ENCODE data around the gene MYMK. TPM values are rescaled to one million over a fixed set of nuclear protein-coding genes. Genes with fewer than 3 reads are reported as not detected.

MYMK gene
- total and polyA plus RNA-seq, 2 experiments from 2014 or later, result 1.3 TPM; not detected in 1

Other genes starting within 250 kb of the MYMK start
- 3.4 and 4.8 TPM in 2 replicates for gene ABO, start 249.8 kb downstream of the MYMK start, total RNA-seq
- 9.5 and 15.7 TPM in 2 replicates for gene ABO, start 249.8 kb downstream of the MYMK start, polyA plus RNA-seq
- 20.2 and 23.4 TPM in 2 replicates for gene SURF6, start 188.8 kb downstream of the MYMK start, total RNA-seq
- gene SURF6, start 188.8 kb downstream of the MYMK start, polyA plus RNA-seq, result 22.9 and 24.3 TPM in 2 replicates
- gene MED22, start 176.8 kb downstream of the MYMK start, total RNA-seq, result 15.3 and 18.8 TPM in 2 replicates
- 18.7 and 23.4 TPM in 2 replicates for gene MED22, start 176.8 kb downstream of the MYMK start, polyA plus RNA-seq
- gene RPL7A, start 176.7 kb downstream of the MYMK start, total RNA-seq, result 2,138 and 2,226 TPM in 2 replicates
- gene RPL7A, start 176.7 kb downstream of the MYMK start, polyA plus RNA-seq, result 377 and 404 TPM in 2 replicates
- gene SURF1, start 168.5 kb downstream of the MYMK start, total RNA-seq, result 33.9 and 37.4 TPM in 2 replicates
- 76.5 and 83.9 TPM in 2 replicates for gene SURF1, start 168.5 kb downstream of the MYMK start, polyA plus RNA-seq
- gene SURF2, start 168.4 kb downstream of the MYMK start, total RNA-seq, result 13.2 and 13.6 TPM in 2 replicates
- 22.9 and 25.5 TPM in 2 replicates for gene SURF2, start 168.4 kb downstream of the MYMK start, polyA plus RNA-seq
- 354 and 374 TPM in 2 replicates for gene SURF4, start 148.9 kb downstream of the MYMK start, total RNA-seq
- 294 and 360 TPM in 2 replicates for gene SURF4, start 148.9 kb downstream of the MYMK start, polyA plus RNA-seq
- 0.10 and 0.48 TPM in 2 replicates for gene STKLD1, start 148.6 kb downstream of the MYMK start, total RNA-seq
- gene STKLD1, start 148.6 kb downstream of the MYMK start, polyA plus RNA-seq, result 1.6 and 2.5 TPM in 2 replicates
- gene REXO4, start 106.9 kb downstream of the MYMK start, total RNA-seq, result 16.6 and 19.4 TPM in 2 replicates
- 17.2 and 18.0 TPM in 2 replicates for gene REXO4, start 106.9 kb downstream of the MYMK start, polyA plus RNA-seq
- 1.5 and 6.8 TPM in 2 replicates for gene ADAMTS13, start 102.6 kb downstream of the MYMK start, total RNA-seq
- 6.5 and 11.4 TPM in 2 replicates for gene ADAMTS13, start 102.6 kb downstream of the MYMK start, polyA plus RNA-seq
- 31.5 and 37.8 TPM in 2 replicates for gene CACFD1, start 65.0 kb downstream of the MYMK start, total RNA-seq
- gene CACFD1, start 65.0 kb downstream of the MYMK start, polyA plus RNA-seq, result 49.2 and 50.4 TPM in 2 replicates
- 5.7 and 7.3 TPM in 2 replicates for gene SLC2A6, start 45.9 kb downstream of the MYMK start, total RNA-seq
- gene SLC2A6, start 45.9 kb downstream of the MYMK start, polyA plus RNA-seq, result 10.6 and 14.8 TPM in 2 replicates
- gene ADAMTSL2, start 9.7 kb upstream of the MYMK start, total RNA-seq, result 2.2 and 2.7 TPM in 2 replicates
- 1.5 and 2.3 TPM in 2 replicates for gene ADAMTSL2, start 9.7 kb upstream of the MYMK start, polyA plus RNA-seq
- gene FAM163B, start 84.4 kb upstream of the MYMK start, total RNA-seq, result 0.68 and 1.0 TPM in 2 replicates
- gene FAM163B, start 84.4 kb upstream of the MYMK start, polyA plus RNA-seq, result 0.35 TPM in 1 of 2 replicates, not detected in the other
- not detected in 2 replicates for gene DBH, start 111.4 kb upstream of the MYMK start, total RNA-seq
- gene DBH, start 111.4 kb upstream of the MYMK start, polyA plus RNA-seq, result 0.32 and 0.44 TPM in 2 replicates
- 6.7 and 9.8 TPM in 2 replicates for gene SARDH, start 213.4 kb upstream of the MYMK start, total RNA-seq
- gene SARDH, start 213.4 kb upstream of the MYMK start, polyA plus RNA-seq, result 7.5 and 8.1 TPM in 2 replicates

All from hepatocyte (in vitro differentiated cells).